ENCODE results near the gene TIMM17A. TPM values are rescaled to one million over a fixed set of nuclear protein-coding genes. Genes with fewer than 3 reads are reported as not detected.

Gene TIMM17A
- total RNA-seq, 1 donor from 2014 or later, result 69.8 TPM

GRCh38 chr1:202004711-202005110, 49.4 kb downstream of the TIMM17A start:
- H3K4me1 Mint-ChIP-seq (ENCODE audit: low read depth, unreplicated experiment), result no peaks in the 10 kb centered on the region
- no peak overlapping the region for H3K27ac Mint-ChIP-seq (ENCODE audit: unreplicated experiment)
- no peak for TF ChIP-seq CTCF (IDR thresholded peaks at IDR 0.05; ENCODE audit: partially characterized antibody, unreplicated experiment)
- no peak overlapping the region for H3K4me3 Mint-ChIP-seq (ENCODE audit: unreplicated experiment)
- H3K36me3 Mint-ChIP-seq (ENCODE audit: unreplicated experiment), result peaks cover 3% of the 10 kb centered on the region
- H3K9me3 Mint-ChIP-seq (ENCODE audit: unreplicated experiment), result peaks cover 3% of the 10 kb centered on the region
- no peak for DNase-seq
- H3K27me3 Mint-ChIP-seq (ENCODE audit: unreplicated experiment), result peaks cover 9% of the 10 kb centered on the region

GRCh38 chr1:202005958-202006357, 50.7 kb downstream of the TIMM17A start:
- peaks cover 3% of the 10 kb centered on the region for H3K9me3 Mint-ChIP-seq (ENCODE audit: unreplicated experiment)
- H3K27ac Mint-ChIP-seq (ENCODE audit: unreplicated experiment), result no peak overlapping the region
- peak; percentile 18 for TF ChIP-seq CTCF (IDR thresholded peaks at IDR 0.05; ENCODE audit: partially characterized antibody, unreplicated experiment)
- no peaks in the 10 kb centered on the region for H3K4me1 Mint-ChIP-seq (ENCODE audit: low read depth, unreplicated experiment)
- DNase-seq, result no peak
- no peak overlapping the region for H3K4me3 Mint-ChIP-seq (ENCODE audit: unreplicated experiment)
- peaks cover 9% of the 10 kb centered on the region for H3K27me3 Mint-ChIP-seq (ENCODE audit: unreplicated experiment)
- peaks cover 3% of the 10 kb centered on the region for H3K36me3 Mint-ChIP-seq (ENCODE audit: unreplicated experiment)

DNA sequence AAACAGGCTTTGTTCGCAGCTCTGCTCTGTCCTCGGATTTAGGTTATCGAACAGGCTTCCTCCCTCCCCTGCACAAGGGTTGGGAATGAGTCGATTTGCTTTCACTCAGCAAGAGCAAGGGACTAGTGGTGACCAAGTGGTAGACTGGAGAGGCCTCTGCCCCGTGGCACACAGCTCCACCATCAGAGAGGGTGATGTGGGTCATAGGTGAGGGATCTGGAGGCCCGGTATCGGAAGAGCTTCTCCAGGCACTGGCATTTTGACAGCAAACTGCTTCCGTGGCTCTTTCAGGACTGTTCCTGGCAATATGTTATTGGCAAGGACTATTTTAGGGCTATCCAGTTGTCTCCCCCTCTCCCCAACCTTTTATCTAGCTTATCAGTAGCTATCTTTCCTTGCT, 52.0 kb downstream of the TIMM17A start:
- DNase-seq, result no peak
- Mint-ChIP-seq H3K9me3 (ENCODE audit: unreplicated experiment) (peaks cover 3% of the 10 kb centered on the region), H3K27ac (ENCODE audit: unreplicated experiment) (no peak overlapping the region), H3K4me1 (ENCODE audit: low read depth, unreplicated experiment) (no peaks in the 10 kb centered on the region), H3K4me3 (ENCODE audit: unreplicated experiment) (no peak overlapping the region), H3K36me3 (ENCODE audit: unreplicated experiment) (peaks cover 3% of the 10 kb centered on the region), H3K27me3 (ENCODE audit: unreplicated experiment) (peaks cover 9% of the 10 kb centered on the region)
- TF ChIP-seq CTCF (IDR thresholded peaks at IDR 0.05; ENCODE audit: partially characterized antibody, unreplicated experiment), result no peak

GRCh38 chr1:202007805-202008489, 52.6 kb downstream of the TIMM17A start:
- Mint-ChIP-seq H3K27me3 (ENCODE audit: unreplicated experiment) (peaks cover 9% of the 10 kb centered on the region), H3K9me3 (ENCODE audit: unreplicated experiment) (peaks cover 3% of the 10 kb centered on the region), H3K36me3 (ENCODE audit: unreplicated experiment) (peaks cover 3% of the 10 kb centered on the region), H3K4me1 (ENCODE audit: low read depth, unreplicated experiment) (no peaks in the 10 kb centered on the region), H3K4me3 (ENCODE audit: unreplicated experiment) (no peak overlapping the region), H3K27ac (ENCODE audit: unreplicated experiment) (no peak overlapping the region)
- DNase-seq, result no peak
- no peak for TF ChIP-seq CTCF (IDR thresholded peaks at IDR 0.05; ENCODE audit: partially characterized antibody, unreplicated experiment)

GRCh38 chr1:202009326-202010179, 54.2 kb downstream of the TIMM17A start:
- Mint-ChIP-seq H3K27ac (ENCODE audit: unreplicated experiment) (no peak overlapping the region), H3K4me3 (ENCODE audit: unreplicated experiment) (peak overlapping the region; percentile 7), H3K27me3 (ENCODE audit: unreplicated experiment) (peaks cover 3% of the 10 kb centered on the region), H3K4me1 (ENCODE audit: low read depth, unreplicated experiment) (no peaks in the 10 kb centered on the region), H3K36me3 (ENCODE audit: unreplicated experiment) (peaks cover 1% of the 10 kb centered on the region), H3K9me3 (ENCODE audit: unreplicated experiment) (peaks cover 3% of the 10 kb centered on the region)
- DNase-seq, result peak; percentile 74
- peak; percentile 92 for TF ChIP-seq CTCF (IDR thresholded peaks at IDR 0.05; ENCODE audit: partially characterized antibody, unreplicated experiment)

All from glutamatergic neuron (in vitro differentiated cells).